ENCODE results near the gene CADM2.

GRCh38 chr3:85950435-85950834 lies 991.6 kb downstream of the CADM2 start:
- no peak for TF ChIP-seq ZNF777 (tag by site-specific recombination; IDR thresholded peaks at IDR 0.05; ENCODE audit: borderline replicate concordance)
- no peak for TF ChIP-seq ZNF248 (tag by site-specific recombination; IDR thresholded peaks at IDR 0.05)
- TF ChIP-seq ZNF280D (tag by site-specific recombination; IDR thresholded peaks at IDR 0.05) = no peak
- no peak for TF ChIP-seq CTCF (tag by site-specific recombination; IDR thresholded peaks at IDR 0.05)
- no peak for TF ChIP-seq PRDM4 (tag by site-specific recombination; IDR thresholded peaks at IDR 0.05)
- no peak for TF ChIP-seq KLF16 (tag by site-specific recombination; IDR thresholded peaks at IDR 0.05)
- no peak for TF ChIP-seq ZNF184 (tag by site-specific recombination; IDR thresholded peaks at IDR 0.05)
- no peak for TF ChIP-seq ZNF704 (tag by site-specific recombination; IDR thresholded peaks at IDR 0.05)
- TF ChIP-seq ZBTB21 (tag by site-specific recombination; IDR thresholded peaks at IDR 0.05) = no peak
- TF ChIP-seq ZFP37 (tag by site-specific recombination; IDR thresholded peaks at IDR 0.05) = no peak
- no peak for TF ChIP-seq ZSCAN5A (tag by site-specific recombination; IDR thresholded peaks at IDR 0.05)
